GM21717 (cell line): ENCODE results near the gene SLC35E4.
"Not testable (repeated sequence)": the region's sequence is repeated elsewhere in the genome, so short reads cannot be mapped to it uniquely, and the experiment has no call there.

Source experiments
- ATAC-seq: cut with Tn5 transposase; IDR thresholded peaks from one replicate; pipeline ENCODE4 v1.9.1; 2021; ENCODE audit warnings: mild to moderate bottlenecking, moderate library complexity; ENCODE audit not compliant: unreplicated experiment

The SLC35E4 gene, protein sequence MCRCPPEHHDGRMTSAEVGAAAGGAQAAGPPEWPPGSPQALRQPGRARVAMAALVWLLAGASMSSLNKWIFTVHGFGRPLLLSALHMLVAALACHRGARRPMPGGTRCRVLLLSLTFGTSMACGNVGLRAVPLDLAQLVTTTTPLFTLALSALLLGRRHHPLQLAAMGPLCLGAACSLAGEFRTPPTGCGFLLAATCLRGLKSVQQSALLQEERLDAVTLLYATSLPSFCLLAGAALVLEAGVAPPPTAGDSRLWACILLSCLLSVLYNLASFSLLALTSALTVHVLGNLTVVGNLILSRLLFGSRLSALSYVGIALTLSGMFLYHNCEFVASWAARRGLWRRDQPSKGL

DNA sequence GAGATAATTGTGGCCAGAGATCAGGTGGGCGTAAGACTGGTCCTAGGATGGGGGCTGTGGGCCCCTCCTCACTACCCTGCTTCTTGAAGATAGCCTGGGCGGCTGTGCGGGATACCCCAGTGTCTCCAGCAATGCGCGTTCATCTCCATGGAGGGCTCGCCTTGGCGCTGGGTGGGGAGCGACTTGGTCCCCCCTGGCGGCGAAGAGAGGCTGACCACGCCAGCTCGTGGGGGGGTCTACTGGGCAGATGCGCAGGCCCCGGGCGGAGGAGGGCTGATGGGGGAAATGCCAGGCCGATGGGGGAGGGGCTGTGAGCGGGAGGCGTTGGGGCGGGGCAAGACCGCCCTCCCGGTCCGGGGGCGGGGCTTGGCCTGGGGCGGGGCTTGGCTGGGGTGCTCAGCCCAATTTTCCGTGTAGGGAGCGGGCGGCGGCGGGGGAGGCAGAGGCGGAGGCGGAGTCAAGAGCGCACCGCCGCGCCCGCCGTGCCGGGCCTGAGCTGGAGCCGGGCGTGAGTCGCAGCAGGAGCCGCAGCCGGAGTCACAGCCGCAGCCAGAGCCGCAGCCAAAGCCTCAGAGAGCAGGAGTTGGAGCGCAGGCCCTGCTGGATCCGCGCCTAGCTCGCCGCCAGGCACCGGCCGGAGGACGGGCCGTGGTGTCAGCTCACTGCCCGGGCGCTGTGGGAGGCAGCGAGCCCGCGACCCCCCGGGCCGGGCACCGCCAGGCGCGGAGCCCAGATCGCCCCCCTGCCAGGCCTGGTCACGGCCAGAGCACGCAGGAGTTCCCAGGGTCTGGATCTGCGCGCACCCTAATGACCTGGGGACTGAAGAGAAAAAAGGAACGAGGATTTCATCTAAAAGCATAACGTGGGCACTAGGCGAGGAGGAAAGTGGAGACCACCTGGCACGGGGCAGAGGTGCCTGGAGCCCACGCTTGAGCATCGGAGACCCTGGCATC lies at the start of gene SLC35E4:
SLC35E4 (plus strand) TSS at position 509 of the 953 bp plus-strand sequence. CDS start 670 bp downstream, outside the sequence.
- peak; percentile 53 for ATAC-seq

DNA sequence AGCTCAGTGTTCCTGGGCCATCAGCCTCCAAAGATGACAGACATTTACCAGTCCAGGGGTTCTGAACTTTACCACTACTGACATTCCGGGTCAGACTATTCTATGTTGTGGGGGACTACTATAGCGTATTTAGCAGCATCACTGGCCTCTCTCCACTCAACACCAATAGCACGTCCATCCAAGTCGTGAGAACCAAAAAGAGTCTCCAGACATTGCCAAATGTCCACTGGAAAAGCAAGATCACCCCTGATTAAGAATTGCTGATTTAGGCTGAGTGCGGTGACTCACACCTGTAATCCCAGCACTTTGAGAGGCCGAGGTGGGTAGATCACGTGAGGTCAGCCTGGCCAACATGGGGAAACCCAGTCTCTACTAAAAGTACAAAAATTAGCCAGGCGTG lies 49.2 kb upstream of the SLC35E4 start:
- ATAC-seq: no peak

DNA sequence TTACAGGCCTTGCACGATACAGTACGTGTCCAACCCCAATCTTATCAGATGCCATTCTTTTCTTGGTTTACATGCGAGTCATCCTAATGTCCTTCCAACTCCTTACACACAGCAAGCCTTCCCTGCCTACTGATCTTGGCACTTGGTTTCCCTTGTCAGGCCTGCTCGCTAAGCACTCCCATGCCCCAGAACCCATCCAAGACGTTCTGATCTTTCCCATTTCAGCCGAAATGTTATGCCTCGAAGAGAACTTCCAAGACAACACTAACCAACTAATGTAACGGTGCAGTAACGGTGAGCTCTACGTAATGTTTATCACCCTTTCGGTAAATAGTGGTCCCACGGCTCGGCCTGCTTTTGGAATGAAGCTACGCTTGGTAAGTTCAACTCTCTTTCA lies 44.4 kb upstream of the SLC35E4 start:
- ATAC-seq: no peak

DNA sequence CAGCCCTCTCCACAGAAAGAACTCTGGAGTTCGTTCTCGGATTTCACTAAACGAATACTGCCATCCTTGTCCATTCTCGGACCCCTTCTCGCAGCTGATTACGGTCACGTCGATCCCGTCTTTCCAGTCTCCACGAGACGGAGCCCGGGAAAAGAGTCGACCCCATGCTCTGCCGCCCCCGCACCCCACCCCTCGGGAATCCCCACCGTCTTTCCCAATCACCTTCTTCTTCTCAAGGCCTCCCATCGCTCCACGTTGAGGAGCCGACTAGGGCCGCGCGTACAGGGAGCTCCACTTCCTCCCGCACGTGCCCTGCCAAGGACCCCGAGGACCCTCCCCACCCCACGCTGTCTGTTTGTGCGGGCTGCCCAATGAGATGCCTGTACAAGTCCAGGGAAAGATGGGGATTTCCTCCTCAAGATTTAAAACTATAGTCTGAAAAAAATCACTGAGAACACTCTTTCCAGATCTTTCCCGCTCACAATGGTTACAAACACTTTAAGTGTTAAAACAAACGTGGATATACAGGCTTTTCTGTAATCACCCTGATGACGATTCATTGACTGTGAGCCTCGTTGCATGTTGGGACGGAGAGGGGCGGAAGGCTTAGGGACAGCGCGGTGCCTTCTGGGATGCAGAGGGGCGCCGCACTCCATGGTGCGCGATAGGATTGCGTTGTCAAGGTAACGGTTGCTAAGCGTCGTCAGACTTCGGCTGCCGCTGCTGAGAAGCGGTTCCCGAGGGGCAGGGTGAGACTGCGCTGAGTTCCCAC lies 43.8 kb upstream of the SLC35E4 start, which contains the start of gene PES1:
PES1 (minus strand) TSS at position 323 of the 772 bp plus-strand sequence; CDS start at position 246, 77 bp downstream.
- ATAC-seq: peak; percentile 82

DNA sequence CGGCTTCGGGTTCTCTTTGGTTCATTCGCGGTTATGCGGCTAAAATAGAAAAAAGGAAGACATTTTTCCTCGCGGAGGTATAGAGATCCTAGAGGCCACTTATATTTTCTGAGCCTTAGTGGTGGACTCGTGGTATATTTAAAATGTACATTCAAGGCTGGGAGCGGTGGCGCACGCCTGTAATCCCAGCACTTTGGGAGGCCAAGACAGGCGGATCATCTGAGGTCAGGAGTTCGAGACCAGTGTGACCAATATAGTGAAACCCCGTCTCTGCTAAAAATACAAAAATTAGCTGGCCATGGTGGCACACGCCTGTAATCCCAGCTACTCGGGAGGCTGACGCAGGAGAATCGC lies 43.2 kb upstream of the SLC35E4 start:
- ATAC-seq: not testable (repeated sequence)

DNA sequence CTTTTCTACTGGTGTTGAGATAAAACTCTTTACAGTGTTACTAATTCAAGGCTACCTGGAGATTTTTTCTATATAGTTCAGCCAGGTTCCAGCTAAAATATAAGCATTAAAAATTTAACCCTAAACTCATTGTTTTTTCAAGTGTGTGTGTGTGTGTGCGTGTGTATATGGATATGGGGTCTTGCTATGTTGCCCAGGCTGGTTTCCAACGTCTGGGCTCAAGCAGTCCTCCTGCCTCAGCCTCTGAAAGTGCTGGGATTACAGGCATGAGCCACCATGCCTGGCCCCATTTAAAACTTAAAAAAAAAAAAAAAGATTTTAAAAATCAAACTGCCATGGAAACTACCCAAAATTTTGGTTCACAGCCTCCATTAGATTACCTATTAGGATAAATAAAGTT lies 39.4 kb upstream of the SLC35E4 start:
- no peak for ATAC-seq

DNA sequence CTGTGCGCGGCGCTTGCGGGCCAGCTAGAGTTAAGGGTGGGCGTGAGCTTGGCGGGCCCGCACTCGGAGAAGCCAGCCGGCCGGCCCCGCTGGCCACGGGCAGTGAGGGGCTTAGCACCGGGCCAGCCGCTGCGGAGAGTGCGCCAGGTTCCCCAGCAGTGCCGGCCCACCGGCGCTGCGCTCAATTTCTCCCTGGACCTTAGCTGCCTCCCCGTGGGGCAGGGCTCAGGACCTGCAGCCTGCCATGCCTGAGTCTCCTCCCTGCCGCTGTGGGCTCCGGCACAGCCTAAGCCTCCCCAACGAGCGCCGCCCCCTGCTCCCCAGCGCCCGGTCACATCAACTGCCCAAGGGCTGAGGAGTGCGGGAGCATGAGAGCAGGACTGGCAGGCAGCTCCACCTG lies 38.7 kb upstream of the SLC35E4 start:
- no peak for ATAC-seq

DNA sequence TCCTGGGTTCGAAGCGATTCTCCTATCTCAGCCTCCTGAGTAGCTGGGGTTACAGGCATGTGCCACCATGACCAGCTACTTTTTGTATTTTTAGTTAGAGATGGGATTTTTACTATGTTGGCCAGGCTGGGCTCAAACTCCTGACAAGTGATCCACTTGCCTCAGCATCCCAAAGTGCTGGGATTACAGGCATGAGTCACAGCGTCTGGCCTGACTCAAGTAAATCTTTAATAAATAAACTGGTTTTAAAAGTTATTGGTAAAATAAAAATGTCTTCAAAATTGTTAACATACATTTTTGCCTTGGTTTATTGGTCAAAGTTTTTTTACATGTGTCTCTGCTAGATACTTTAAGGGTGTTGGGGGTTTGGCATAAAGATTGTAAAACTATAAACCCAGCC lies 36.6 kb upstream of the SLC35E4 start:
- ATAC-seq: no peak

DNA sequence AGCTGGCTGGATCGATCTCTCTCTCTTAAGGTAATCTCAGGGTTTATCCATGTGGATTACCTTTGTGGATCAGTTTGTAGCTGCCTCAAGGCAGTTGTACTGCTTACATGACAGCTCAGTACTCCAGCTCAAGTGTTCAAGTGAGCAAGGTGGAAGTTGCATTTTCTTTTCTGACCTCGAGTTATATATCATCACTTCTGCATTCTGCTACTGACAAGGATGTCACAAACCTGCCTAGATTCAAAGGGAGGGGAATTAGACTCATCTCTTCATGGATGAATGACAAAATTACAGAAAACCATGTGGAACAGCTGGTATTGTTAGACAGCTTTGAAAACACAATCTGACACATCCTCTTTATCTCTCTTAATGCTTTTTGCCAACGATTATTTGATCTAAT lies 34.7 kb upstream of the SLC35E4 start:
- ATAC-seq: no peak

DNA sequence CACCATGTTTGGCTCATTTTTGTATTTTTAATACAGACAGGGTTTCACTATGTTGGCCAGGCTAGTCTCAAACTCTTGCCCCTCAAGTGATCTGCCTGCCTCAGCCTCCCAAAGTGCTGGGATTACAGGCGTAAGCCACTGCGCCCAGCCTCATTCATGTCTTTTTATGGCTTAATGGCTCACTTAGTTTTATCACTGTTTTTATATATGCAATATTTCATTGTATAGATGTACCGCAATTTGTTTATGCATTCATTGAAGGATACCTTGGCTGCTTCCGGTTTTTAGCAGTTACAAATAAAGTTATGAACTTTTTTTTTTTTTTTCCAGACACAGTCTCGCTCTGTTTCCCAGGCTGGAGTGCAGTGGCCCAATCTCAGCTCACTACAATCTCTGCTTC lies 34.1 kb upstream of the SLC35E4 start:
- ATAC-seq: no peak

DNA sequence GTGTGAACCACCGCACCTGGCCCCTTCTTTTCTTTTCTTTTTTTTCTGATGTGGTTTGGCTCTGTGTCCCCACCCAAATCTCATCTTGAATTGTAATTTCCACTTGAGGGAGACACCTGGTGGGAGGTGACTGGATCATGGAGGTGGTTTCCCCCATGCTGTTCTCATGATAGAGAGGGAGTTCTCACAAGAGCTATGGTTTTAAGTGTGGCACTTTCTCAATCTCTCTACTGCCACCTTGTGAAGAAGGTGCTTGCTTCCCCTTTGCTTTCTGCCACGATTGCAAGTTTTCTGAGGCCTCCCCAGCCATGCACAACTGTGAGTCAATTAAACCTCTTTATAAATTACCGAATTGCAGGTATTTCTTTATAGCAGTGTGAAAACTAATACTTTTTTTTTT lies 33.5 kb upstream of the SLC35E4 start:
- no peak for ATAC-seq

DNA sequence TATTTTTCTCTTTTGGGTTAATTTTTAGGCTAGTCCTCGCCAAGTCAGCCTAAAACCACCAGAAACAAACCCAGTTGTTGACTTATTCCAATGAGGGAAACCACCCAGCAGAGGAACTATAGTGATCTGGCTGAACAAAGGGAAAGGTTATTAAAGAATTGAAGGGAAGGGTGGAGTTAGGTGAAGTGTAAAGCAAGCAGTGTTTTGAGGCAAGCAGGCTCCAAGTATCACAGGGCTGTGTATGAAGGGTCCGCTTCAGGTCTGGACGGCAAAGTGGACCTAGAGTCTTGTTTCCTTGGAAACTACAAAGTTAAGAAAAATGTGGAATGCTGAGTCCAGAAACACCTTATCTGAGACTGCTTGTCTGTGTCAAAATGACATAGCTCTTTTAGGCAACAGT lies 31.8 kb upstream of the SLC35E4 start:
- ATAC-seq: no peak

DNA sequence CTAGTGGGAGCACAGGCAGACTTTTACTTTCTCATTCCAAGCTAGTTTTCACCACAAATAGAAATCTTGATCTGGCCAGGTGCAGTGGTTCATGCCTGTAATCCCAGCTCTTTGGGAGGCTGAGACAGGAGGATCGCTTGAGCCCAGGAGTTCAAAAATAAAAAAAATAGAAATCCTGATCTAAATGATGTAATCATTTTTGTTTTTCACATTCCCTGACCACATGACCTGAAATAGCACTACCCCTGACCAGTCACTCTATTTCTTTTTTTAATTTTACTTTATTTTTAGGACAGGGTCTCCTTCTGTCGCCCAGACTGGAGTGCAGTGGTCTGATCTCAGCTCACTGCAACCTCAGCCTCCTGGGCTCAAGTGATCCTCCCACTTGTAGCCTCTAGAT lies 30.9 kb upstream of the SLC35E4 start:
- no peak for ATAC-seq

DNA sequence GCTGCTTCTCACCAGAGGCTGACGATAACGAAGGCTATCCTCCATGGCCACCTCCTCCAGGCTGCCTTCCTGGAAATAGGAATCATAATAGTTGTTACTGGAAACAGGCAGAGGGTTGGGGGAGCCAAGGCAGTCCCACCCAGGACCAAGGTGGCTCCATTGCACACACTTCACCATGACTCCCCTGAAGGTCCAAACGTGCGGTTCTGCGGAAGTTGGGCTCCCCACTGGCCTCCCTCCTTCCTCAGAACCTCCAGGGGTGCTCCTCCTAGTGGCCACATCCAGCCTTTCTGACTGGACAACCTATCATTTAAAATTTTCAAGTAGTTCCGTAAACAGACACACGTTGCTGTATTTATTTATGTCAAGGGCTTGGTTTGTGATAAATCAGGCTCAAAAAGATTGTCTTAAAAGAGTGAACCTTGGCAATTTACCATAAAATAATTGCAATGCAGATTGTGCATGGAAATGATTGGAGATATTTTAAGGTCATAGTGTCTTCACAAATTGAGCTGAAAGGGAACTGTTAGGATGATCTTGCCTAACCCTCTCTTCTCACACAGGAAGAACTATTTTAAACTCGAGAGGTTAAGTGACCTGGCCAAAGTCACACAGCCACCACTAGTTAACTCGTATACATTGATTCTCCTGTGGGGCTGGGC lies 30.0 kb upstream of the SLC35E4 start:
- ATAC-seq: no peak

DNA sequence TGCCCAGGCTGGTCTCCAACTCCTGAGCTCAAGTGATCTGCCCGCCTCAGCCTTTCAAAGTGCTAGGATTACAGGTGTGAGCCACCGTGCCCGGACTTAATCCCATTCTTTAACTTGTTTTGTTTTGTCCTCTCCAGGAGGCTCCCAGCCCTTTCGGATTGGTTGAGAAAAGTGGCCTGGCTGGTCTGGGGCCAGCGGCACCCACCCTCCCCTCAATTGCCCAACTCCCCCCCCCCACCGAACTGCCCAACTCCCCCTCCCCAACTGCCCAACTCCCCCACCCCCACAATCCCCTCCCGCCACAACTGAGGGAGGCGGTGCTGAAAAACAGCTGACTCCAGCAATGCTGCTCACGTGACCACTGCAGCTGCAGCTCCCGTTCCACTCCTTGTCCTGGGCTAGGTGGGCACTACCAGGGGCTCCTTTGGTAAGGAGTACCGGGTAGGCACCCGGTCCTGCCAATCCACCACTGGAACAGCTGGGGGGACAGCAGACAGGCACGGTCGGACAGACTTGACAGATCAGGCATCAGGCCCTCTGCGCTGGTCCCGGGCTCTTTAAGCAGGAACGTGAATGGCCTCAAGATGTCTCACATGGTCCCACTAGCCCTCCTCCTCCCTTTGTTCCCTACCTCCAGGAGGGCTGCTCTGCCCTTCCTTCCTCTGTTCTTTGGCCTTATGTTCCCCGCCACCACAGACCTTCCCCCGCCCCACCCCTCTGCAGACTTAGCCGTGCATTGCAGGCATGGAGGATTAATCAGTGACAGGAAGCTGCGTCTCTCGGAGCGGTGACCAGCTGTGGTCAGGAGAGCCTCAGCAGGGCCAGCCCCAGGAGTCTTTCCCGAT lies 28.9 kb upstream of the SLC35E4 start, which contains the start of gene TCN2:
TCN2 (plus strand) TSS at position 720 of the 845 bp plus-strand sequence. CDS start 158 bp downstream, outside the sequence.
- no peak for ATAC-seq

DNA sequence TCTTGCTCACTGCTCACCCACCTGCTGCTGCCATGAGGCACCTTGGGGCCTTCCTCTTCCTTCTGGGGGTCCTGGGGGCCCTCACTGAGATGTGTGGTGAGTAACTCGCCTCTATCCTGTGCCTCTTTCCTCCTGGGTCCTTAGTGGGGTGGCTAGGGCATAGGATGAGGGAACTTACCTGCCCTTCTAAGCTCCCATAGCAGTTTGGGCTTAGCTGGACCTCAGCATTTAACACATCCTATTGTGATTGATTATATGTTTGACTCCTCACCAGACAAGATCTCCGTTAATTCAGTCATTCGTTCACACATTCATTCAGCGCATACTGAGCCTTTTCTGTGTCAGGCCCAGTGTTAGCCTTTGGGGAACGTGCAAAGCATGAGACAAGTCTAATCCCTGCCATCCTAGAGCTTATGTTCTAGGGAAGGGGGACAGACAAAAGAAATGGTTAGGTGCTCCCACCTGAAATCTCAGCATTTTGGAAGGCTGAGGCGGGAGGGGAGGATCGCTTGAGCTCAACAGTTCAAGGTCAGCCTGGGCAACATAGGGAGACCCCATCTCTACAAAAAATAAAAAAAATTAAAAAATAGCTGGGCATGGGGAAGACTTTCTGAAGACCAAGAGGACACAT lies 28.2 kb upstream of the SLC35E4 start:
- ATAC-seq: no peak

DNA sequence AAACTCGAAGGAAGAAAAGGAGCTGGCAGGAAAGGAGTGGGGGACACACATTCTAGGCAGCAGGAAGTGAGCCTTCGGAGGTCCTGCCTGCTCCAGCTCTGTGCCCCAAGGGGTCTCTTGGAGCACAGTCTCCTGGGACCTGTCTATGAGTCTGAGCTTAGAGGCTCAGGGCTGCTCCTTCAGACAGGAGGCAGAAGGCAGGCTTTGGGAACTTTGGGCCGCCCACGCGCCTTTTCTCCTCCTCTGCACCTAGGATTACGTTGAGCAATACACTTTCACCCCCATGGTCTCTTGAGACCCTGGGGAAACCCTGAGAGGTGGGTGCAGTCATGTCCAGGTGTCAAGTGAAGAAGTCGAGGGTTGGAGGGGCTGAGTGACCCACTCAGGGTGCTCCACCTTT lies 27.6 kb upstream of the SLC35E4 start:
- ATAC-seq: no peak

DNA sequence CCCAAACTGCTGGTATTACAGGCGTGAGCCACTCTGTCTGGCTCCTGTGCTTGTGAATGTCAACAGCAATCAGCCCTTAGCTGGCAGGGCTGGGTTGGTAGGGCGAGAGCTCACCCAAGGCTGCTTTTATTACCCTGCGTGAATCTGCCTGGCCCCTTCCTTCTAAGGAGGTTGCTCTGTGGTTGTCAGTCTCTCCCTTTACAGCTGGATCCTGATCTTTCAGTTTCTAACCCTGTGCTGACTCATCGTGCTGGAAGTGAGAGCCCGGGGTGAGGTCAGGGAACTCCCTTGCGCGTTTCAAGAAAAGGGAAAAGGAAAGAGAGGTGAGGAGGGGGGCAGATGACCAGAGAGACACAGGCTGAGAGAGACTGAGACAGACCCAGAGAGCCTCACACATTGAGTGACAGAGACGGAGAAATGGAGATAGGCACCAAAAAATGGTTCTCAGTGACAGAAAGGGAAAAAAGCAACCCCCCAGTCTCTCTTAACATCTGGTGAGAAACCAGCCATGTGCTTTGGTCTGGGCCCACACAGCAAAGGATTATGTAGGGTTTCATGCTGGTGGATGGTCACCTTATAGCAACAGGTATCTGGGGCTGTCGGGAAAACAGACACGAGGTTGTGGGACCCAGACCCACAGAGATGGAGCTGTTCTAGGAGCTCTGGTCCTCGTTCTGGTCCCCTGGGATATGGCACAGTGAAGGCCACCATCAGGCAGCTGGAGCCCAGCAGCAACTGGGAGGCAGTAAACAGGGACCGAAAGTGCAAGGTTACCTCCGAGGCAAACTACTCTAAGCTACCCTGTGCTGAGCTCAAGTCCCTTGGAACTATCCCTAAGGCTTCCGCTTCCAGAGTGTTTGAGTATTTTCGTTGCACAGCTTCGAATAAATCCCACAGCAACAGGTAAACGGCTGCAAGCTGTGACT lies 26.1 kb upstream of the SLC35E4 start:
- ATAC-seq: no peak
